Measurements from ENCODE around the gene RBMS1. TPM values are rescaled to one million over a fixed set of nuclear protein-coding genes. Genes with fewer than 3 reads are reported as not detected.

RBMS1 gene
- total RNA-seq, 2 experiments from 2014 or later = 35.8 to 38.6 TPM

DNA sequence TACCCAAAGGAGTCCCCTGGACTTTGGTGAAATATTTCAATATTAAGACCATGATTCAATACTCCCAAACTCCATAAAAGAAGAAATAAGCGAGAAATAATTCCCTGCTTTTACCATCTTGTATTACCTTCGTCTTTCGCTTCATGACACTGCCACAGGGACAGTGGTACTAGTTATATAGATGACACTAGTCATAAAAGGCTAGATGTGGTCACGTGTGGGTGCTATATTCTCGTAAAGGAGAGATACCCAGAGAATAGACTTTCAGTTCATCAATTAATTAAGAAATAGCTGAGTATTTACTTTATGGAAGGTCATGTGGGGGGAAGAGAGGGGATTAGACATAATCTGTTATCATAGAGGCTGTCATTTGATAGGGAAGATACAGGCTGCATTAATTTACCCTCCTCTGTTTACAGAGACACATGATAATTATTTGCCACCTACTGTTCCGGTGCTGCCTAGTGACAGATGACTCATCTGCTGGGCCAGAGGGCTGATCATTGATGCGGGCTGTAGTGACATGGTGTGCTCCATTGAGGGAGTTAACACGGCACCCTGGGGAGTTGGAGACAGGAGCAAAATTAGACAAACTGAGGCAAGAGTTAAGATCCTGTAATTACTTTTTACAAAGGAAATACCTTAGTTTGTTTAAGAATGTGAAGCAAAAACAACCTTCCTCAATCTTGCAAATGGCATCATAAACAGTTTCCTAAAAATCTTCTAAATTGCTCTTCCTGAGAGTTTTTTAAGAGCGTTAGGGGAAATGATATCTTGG lies 215.3 kb downstream of the RBMS1 start:
- CTCF ChIA-PET = interaction anchor here (0.8 to 4.8 kb wide), 7 partner anchors 9 to 27 kb away, joined by 3 to 18 read pairs (median 3); no protein-coding TSS in a partner anchor
- POLR2A ChIA-PET = no interaction called here
- peak; percentile 65 for ATAC-seq
- H3K27ac Mint-ChIP-seq = peak overlapping the region; percentile 50
- H3K27me3 Mint-ChIP-seq = no peaks in the 10 kb centered on the region
- H3K36me3 Mint-ChIP-seq (ENCODE audit: low read depth) = peaks cover 30% of the 10 kb centered on the region
- DNase-seq = peak; percentile 24
- peaks cover 28% of the 10 kb centered on the region for H3K4me1 Mint-ChIP-seq (ENCODE audit: low read depth)
- TF ChIP-seq, protein P1, sequence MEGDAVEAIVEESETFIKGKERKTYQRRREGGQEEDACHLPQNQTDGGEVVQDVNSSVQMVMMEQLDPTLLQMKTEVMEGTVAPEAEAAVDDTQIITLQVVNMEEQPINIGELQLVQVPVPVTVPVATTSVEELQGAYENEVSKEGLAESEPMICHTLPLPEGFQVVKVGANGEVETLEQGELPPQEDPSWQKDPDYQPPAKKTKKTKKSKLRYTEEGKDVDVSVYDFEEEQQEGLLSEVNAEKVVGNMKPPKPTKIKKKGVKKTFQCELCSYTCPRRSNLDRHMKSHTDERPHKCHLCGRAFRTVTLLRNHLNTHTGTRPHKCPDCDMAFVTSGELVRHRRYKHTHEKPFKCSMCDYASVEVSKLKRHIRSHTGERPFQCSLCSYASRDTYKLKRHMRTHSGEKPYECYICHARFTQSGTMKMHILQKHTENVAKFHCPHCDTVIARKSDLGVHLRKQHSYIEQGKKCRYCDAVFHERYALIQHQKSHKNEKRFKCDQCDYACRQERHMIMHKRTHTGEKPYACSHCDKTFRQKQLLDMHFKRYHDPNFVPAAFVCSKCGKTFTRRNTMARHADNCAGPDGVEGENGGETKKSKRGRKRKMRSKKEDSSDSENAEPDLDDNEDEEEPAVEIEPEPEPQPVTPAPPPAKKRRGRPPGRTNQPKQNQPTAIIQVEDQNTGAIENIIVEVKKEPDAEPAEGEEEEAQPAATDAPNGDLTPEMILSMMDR (IDR thresholded peaks at IDR 0.05) = no peak
- H3K9me3 Mint-ChIP-seq = no peaks in the 10 kb centered on the region
- no peak overlapping the region for H3K4me3 Mint-ChIP-seq
- intact Hi-C loops (cut with micrococcal nuclease) = no loop called here

DNA sequence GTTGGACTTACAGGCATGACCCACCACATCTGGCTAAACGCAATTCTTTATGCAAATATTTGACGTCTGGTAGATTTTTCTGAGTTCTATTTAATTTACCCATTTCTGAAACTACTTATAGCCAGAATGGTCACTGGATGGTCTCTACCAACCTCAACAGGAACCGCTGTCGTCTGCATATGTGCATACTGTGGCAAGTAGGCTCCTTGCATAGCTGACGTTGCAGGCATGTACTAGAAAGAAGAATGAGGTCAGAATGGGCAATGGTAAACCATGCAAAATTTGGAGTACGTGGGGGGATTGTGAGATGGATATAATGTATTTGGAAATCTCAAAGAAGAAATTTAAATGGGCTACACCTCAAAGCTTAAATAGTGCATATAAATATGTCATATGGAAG lies 216.5 kb downstream of the RBMS1 start:
- intact Hi-C loops (cut with micrococcal nuclease) = no loop called here
- peaks cover 25% of the 10 kb centered on the region for H3K36me3 Mint-ChIP-seq (ENCODE audit: low read depth)
- CTCF ChIA-PET = interaction anchor here (2.0 kb wide), 1 partner anchor 26 kb away, joined by 5 read pairs; no protein-coding TSS in a partner anchor

DNA sequence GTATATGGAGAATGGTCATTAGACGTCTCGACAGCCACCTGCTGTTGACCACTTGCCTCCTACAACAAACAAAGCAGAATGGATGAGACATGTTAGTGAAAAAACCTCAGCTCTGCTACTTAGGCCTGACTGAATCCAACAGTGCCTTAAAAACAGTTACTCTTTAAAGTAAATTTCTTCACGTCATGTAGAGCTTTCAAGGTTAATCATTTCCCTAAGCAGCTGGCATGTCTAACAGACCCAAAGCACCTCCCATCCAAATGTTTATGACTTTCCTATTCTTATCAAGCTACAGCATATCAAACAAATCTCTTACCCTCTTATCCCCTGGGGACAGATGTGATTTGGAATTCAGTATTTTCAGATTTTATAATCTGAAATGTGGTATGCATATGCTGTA lies 218.0 kb downstream of the RBMS1 start:
- H3K27ac Mint-ChIP-seq = no peak overlapping the region

More for the DNA sequence above, 216.5 kb downstream of the RBMS1 start:
- ATAC-seq (no peak), DNase-seq (no peak)
- Mint-ChIP-seq H3K27ac (no peak overlapping the region), H3K27me3 (no peaks in the 10 kb centered on the region), H3K9me3 (no peaks in the 10 kb centered on the region), H3K4me1 (ENCODE audit: low read depth) (peaks cover 33% of the 10 kb centered on the region), H3K4me3 (no peak overlapping the region)
- TF ChIP-seq, protein P1 (IDR thresholded peaks at IDR 0.05) = no peak
- POLR2A ChIA-PET = no interaction called here

DNA sequence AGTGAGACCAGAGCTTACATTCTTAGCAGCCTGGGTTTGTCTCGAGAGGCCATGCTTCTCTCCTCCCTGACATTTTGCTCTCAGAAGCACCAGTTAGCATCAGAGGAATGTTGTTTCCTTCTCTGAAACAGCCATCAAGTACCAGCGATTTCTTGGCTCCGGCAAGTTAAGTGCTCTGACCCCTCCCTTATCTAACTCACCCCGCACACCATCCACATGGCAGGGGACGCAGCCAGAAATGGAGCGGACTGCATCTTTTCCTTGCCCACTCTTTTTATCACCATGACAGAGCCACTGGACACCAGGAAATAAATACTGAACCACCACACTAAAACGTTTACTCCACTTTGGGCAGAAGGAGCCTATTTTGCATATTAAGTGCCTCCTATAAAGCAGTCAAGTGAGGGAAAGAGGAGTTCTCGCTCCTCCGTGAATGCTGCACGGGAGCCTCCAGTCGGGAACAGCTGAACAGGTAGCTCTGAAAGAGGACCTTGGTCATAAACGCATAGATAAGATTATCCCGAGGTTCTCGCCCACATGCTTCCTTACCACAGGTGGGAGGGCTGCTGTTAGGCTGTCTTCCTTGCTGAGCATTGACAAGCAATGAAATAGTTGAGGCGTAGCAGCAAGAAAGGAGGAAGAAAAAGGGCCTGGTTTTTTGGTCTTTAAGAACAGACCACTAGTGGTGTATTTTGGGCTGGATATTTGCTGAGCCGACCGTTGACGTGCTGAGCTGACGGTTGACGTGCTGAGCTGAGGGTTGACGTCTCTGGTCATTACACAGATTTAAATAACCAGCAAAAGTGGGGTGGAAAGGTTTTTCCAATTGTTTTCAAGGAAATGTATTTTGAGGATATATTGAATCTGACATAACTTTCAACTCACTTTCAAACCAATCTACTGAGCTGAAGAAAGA lies 222.2 kb downstream of the RBMS1 start:
- Mint-ChIP-seq H3K27ac (no peak overlapping the region), H3K27me3 (peaks cover 2% of the 10 kb centered on the region), H3K36me3 (ENCODE audit: low read depth) (peaks cover 10% of the 10 kb centered on the region), H3K4me1 (ENCODE audit: low read depth) (peaks cover 32% of the 10 kb centered on the region), H3K4me3 (no peak overlapping the region), H3K9me3 (no peaks in the 10 kb centered on the region)
- TF ChIP-seq, protein P1 (IDR thresholded peaks at IDR 0.05) = no peak
- ChIA-PET POLR2A (interaction anchor here (0.8 to 2.3 kb wide), 4 partner anchors 11 to 62 kb away, joined by 3 to 10 read pairs (median 5); no protein-coding TSS in a partner anchor), CTCF (interaction anchor here (1.2 to 2.4 kb wide), 11 partner anchors 11 to 792 kb away, joined by 3 to 12 read pairs (median 7); no protein-coding TSS in a partner anchor)
- ATAC-seq (no peak), DNase-seq (no peak)
- intact Hi-C loops (cut with micrococcal nuclease) = loop anchor here (5.0 kb wide), 1 partner anchor 136 kb away; no protein-coding TSS in a partner anchor

More for the DNA sequence above, 218.0 kb downstream of the RBMS1 start:
- POLR2A ChIA-PET = interaction anchor here (0.6 kb wide), 1 partner anchor 17 kb away, joined by 3 read pairs; no protein-coding TSS in a partner anchor
- Mint-ChIP-seq H3K27me3 (no peaks in the 10 kb centered on the region), H3K4me1 (ENCODE audit: low read depth) (peaks cover 33% of the 10 kb centered on the region), H3K36me3 (ENCODE audit: low read depth) (peaks cover 24% of the 10 kb centered on the region), H3K4me3 (no peak overlapping the region), H3K9me3 (no peaks in the 10 kb centered on the region)
- DNase-seq (no peak), ATAC-seq (no peak)
- intact Hi-C loops (cut with micrococcal nuclease) = no loop called here
- TF ChIP-seq, protein P1 (IDR thresholded peaks at IDR 0.05) = no peak
- CTCF ChIA-PET = interaction anchor here (1.6 kb wide), 1 partner anchor 24 kb away, joined by 5 read pairs; no protein-coding TSS in a partner anchor

Data from activated CD8-positive, alpha-beta T cell treated with anti-CD3 and anti-CD28 coated beads for 36 hours (primary cell).